Right lobe of liver (tissue), 4 donors: Measurements from ENCODE around the gene TMC8.

ENCODE experiments used
- POLR2A ChIP-seq: fragments of 450-650 bp; IDR thresholded peaks from one replicate; pipeline ENCODE4 v1.6.1; 2017; ENCODE audit warnings: antibody characterized with exemption, mild to moderate bottlenecking
- TF ChIP-seq, protein P1 (sequence below), 4 donors: fragments of 200-600 bp in 3 of 4; fragments of 450-650 bp in 1 of 4; IDR thresholded peaks; one replicate each; pipeline versions ENCODE4 v1.5.1 to v1.8.0; 2016 to 2022; ENCODE audit warnings: antibody characterized with exemption in 4 of 4, mild to moderate bottlenecking in 2 of 4
- donor health status: DM: no; HTN: no; CAD: no.
- donor health status: DM: no; HTN: no; CAD: no.
- donor health status: DM: no; HTN: yes; CAD: no.

GRCh38 chr17:78089576-78090281 is 40.8 kb upstream of the TMC8 start:
- TF ChIP-seq, protein P1, sequence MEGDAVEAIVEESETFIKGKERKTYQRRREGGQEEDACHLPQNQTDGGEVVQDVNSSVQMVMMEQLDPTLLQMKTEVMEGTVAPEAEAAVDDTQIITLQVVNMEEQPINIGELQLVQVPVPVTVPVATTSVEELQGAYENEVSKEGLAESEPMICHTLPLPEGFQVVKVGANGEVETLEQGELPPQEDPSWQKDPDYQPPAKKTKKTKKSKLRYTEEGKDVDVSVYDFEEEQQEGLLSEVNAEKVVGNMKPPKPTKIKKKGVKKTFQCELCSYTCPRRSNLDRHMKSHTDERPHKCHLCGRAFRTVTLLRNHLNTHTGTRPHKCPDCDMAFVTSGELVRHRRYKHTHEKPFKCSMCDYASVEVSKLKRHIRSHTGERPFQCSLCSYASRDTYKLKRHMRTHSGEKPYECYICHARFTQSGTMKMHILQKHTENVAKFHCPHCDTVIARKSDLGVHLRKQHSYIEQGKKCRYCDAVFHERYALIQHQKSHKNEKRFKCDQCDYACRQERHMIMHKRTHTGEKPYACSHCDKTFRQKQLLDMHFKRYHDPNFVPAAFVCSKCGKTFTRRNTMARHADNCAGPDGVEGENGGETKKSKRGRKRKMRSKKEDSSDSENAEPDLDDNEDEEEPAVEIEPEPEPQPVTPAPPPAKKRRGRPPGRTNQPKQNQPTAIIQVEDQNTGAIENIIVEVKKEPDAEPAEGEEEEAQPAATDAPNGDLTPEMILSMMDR (IDR thresholded peaks at IDR 0.05), result no peak
- TF ChIP-seq POLR2A, result no peak
